Measurements from ENCODE around the gene PIK3AP1. TPM values are rescaled to one million over a fixed set of nuclear protein-coding genes. Genes with fewer than 3 reads are reported as not detected.
"Not testable (repeated sequence)": the region's sequence is repeated elsewhere in the genome, so short reads cannot be mapped to it uniquely, and the experiment has no call there.

The PIK3AP1 gene
- total RNA-seq, 1 donor from 2014 or later: 9.6 TPM

GRCh38 chr10:96585736-96586418, 134.4 kb downstream of the PIK3AP1 start:
- H3K27me3 Mint-ChIP-seq: peaks cover 8% of the 10 kb centered on the region
- H3K36me3 Mint-ChIP-seq (ENCODE audit: low read depth): peaks cover 9% of the 10 kb centered on the region
- peaks cover 26% of the 10 kb centered on the region for H3K4me1 Mint-ChIP-seq
- H3K9me3 Mint-ChIP-seq: no peaks in the 10 kb centered on the region
- intact Hi-C loops (cut with micrococcal nuclease): loop anchor here (2.0 to 10.0 kb wide), 6 partner anchors 74 to 1059 kb away; partner anchors contain the start of genes ARHGAP19, PI4K2A, PIK3AP1 and TCTN3
- peak; percentile 76 for DNase-seq
- peak overlapping the region; percentile 91 for H3K27ac Mint-ChIP-seq
- peak overlapping the region; percentile 93 for H3K4me3 Mint-ChIP-seq

- intact Hi-C loops (cut with micrococcal nuclease): loop anchor here (10.0 kb wide), 2 partner anchors 140 to 1060 kb away; partner anchors contain the start of genes PI4K2A and PIK3AP1
- H3K27ac Mint-ChIP-seq: no peak overlapping the region
- peaks cover 13% of the 10 kb centered on the region for H3K36me3 Mint-ChIP-seq (ENCODE audit: low read depth)
- peaks cover 3% of the 10 kb centered on the region for H3K27me3 Mint-ChIP-seq
- no peak for DNase-seq
- no peak overlapping the region for H3K4me3 Mint-ChIP-seq
- H3K4me1 Mint-ChIP-seq: peaks cover 30% of the 10 kb centered on the region
- no peaks in the 10 kb centered on the region for H3K9me3 Mint-ChIP-seq
Observed at GRCh38 chr10:96584474-96584873, 135.8 kb downstream of the PIK3AP1 start.

- H3K9me3 Mint-ChIP-seq: no peaks in the 10 kb centered on the region
- peaks cover 30% of the 10 kb centered on the region for H3K4me1 Mint-ChIP-seq
- no peak overlapping the region for H3K27ac Mint-ChIP-seq
- DNase-seq: no peak
- H3K36me3 Mint-ChIP-seq (ENCODE audit: low read depth): peaks cover 13% of the 10 kb centered on the region
- H3K4me3 Mint-ChIP-seq: no peak overlapping the region
- intact Hi-C loops (cut with micrococcal nuclease): loop anchor here (10.0 kb wide), 2 partner anchors 141 to 1061 kb away; partner anchors contain the start of genes PI4K2A and PIK3AP1
- H3K27me3 Mint-ChIP-seq: peaks cover 3% of the 10 kb centered on the region
Observed at GRCh38 chr10:96584035-96584434, 136.3 kb downstream of the PIK3AP1 start.

GRCh38 chr10:96579133-96579532, 141.2 kb downstream of the PIK3AP1 start:
- Mint-ChIP-seq H3K9me3 (no peaks in the 10 kb centered on the region), H3K4me1 (peaks cover 32% of the 10 kb centered on the region), H3K36me3 (ENCODE audit: low read depth) (peaks cover 19% of the 10 kb centered on the region), H3K4me3 (no peak overlapping the region), H3K27me3 (no peaks in the 10 kb centered on the region), H3K27ac (no peak overlapping the region)
- intact Hi-C loops (cut with micrococcal nuclease): no loop called here
- no peak for DNase-seq

- Mint-ChIP-seq H3K4me1 (peaks cover 28% of the 10 kb centered on the region), H3K27ac (no peak overlapping the region), H3K4me3 (no peak overlapping the region), H3K36me3 (ENCODE audit: low read depth) (peaks cover 22% of the 10 kb centered on the region), H3K9me3 (no peaks in the 10 kb centered on the region), H3K27me3 (no peaks in the 10 kb centered on the region)
- intact Hi-C loops (cut with micrococcal nuclease): no loop called here
- DNase-seq: no peak
Observed at GRCh38 chr10:96578633-96579032, 141.7 kb downstream of the PIK3AP1 start.

- H3K27ac Mint-ChIP-seq: no peak overlapping the region
- H3K4me1 Mint-ChIP-seq: peaks cover 28% of the 10 kb centered on the region
- no peaks in the 10 kb centered on the region for H3K9me3 Mint-ChIP-seq
- H3K27me3 Mint-ChIP-seq: no peaks in the 10 kb centered on the region
- peaks cover 25% of the 10 kb centered on the region for H3K36me3 Mint-ChIP-seq (ENCODE audit: low read depth)
- no peak overlapping the region for H3K4me3 Mint-ChIP-seq
- DNase-seq: no peak
- intact Hi-C loops (cut with micrococcal nuclease): no loop called here
Observed at GRCh38 chr10:96578022-96578421, 142.3 kb downstream of the PIK3AP1 start.

- no peak overlapping the region for H3K27ac Mint-ChIP-seq
- peaks cover 26% of the 10 kb centered on the region for H3K36me3 Mint-ChIP-seq (ENCODE audit: low read depth)
- no peaks in the 10 kb centered on the region for H3K9me3 Mint-ChIP-seq
- intact Hi-C loops (cut with micrococcal nuclease): no loop called here
- peaks cover 29% of the 10 kb centered on the region for H3K4me1 Mint-ChIP-seq
- DNase-seq: no peak
- H3K27me3 Mint-ChIP-seq: no peaks in the 10 kb centered on the region
- no peak overlapping the region for H3K4me3 Mint-ChIP-seq
Observed at GRCh38 chr10:96577069-96577468, 143.2 kb downstream of the PIK3AP1 start.

GRCh38 chr10:96576277-96576980, 143.9 kb downstream of the PIK3AP1 start:
- Mint-ChIP-seq H3K36me3 (ENCODE audit: low read depth) (peaks cover 26% of the 10 kb centered on the region), H3K4me3 (no peak overlapping the region), H3K27me3 (no peaks in the 10 kb centered on the region), H3K27ac (no peak overlapping the region), H3K4me1 (peaks cover 24% of the 10 kb centered on the region), H3K9me3 (no peaks in the 10 kb centered on the region)
- intact Hi-C loops (cut with micrococcal nuclease): no loop called here
- no peak for DNase-seq

GRCh38 chr10:96574564-96574963, 145.8 kb downstream of the PIK3AP1 start:
- H3K9me3 Mint-ChIP-seq; H3K27ac Mint-ChIP-seq; intact Hi-C loops (cut with micrococcal nuclease); DNase-seq; H3K4me3 Mint-ChIP-seq; H3K27me3 Mint-ChIP-seq: not testable (repeated sequence)
- Mint-ChIP-seq H3K4me1 (peaks cover 21% of the 10 kb centered on the region), H3K36me3 (ENCODE audit: low read depth) (peaks cover 23% of the 10 kb centered on the region)

GRCh38 chr10:96573036-96573435, 147.3 kb downstream of the PIK3AP1 start:
- Mint-ChIP-seq H3K27ac (no peak overlapping the region), H3K4me3 (no peak overlapping the region), H3K9me3 (no peaks in the 10 kb centered on the region), H3K27me3 (no peaks in the 10 kb centered on the region), H3K4me1 (peaks cover 27% of the 10 kb centered on the region), H3K36me3 (ENCODE audit: low read depth) (peaks cover 27% of the 10 kb centered on the region)
- DNase-seq: no peak
- intact Hi-C loops (cut with micrococcal nuclease): no loop called here

GRCh38 chr10:96570983-96571964, 149.0 kb downstream of the PIK3AP1 start:
- Mint-ChIP-seq H3K4me3 (no peak overlapping the region), H3K27me3 (no peaks in the 10 kb centered on the region), H3K9me3 (no peaks in the 10 kb centered on the region), H3K4me1 (peaks cover 30% of the 10 kb centered on the region), H3K36me3 (ENCODE audit: low read depth) (peaks cover 36% of the 10 kb centered on the region), H3K27ac (no peak overlapping the region)
- intact Hi-C loops (cut with micrococcal nuclease): no loop called here
- no peak for DNase-seq

- Mint-ChIP-seq H3K4me1 (peaks cover 34% of the 10 kb centered on the region), H3K9me3 (no peaks in the 10 kb centered on the region), H3K27me3 (no peaks in the 10 kb centered on the region), H3K27ac (no peak overlapping the region), H3K36me3 (ENCODE audit: low read depth) (peaks cover 37% of the 10 kb centered on the region), H3K4me3 (no peak overlapping the region)
- no peak for DNase-seq
- intact Hi-C loops (cut with micrococcal nuclease): no loop called here
Observed at GRCh38 chr10:96570511-96570910, 149.8 kb downstream of the PIK3AP1 start.

GRCh38 chr10:96568402-96568801, 151.9 kb downstream of the PIK3AP1 start:
- no peaks in the 10 kb centered on the region for H3K27me3 Mint-ChIP-seq
- no peaks in the 10 kb centered on the region for H3K9me3 Mint-ChIP-seq

More at GRCh38 chr10:96568402-96568801, 151.9 kb downstream of the PIK3AP1 start:
- DNase-seq: no peak
- peaks cover 36% of the 10 kb centered on the region for H3K36me3 Mint-ChIP-seq (ENCODE audit: low read depth)
- no peak overlapping the region for H3K4me3 Mint-ChIP-seq
- intact Hi-C loops (cut with micrococcal nuclease): no loop called here
- peaks cover 35% of the 10 kb centered on the region for H3K4me1 Mint-ChIP-seq
- no peak overlapping the region for H3K27ac Mint-ChIP-seq

Data from activated CD4-positive, alpha-beta T cell treated with anti-CD3 and anti-CD28 coated beads, Interleukin-2, amount 10 ng/mL, durations not matched to agents 24 days and 14 days (primary cell).